ENCODE measurements around the gene LRRC45. TPM values are rescaled to one million over a fixed set of nuclear protein-coding genes. Genes with fewer than 3 reads are reported as not detected.

The LRRC45 gene
- total and polyA plus RNA-seq, 2 of the 4 experiments (the other 2 are of a cell fraction), result 7.2 to 10.2 TPM

- Histone ChIP-seq H2BK20ac (ENCODE audit: low read depth, low read length) (no peak overlapping the region), H4K5ac (ENCODE audit: low read depth, low read length) (no peak overlapping the region), H3K79me1 (ENCODE audit: low read depth in 1 of 2, low read length in 2 of 2) (no peaks in the 10 kb centered on the region), H4K20me1 (ENCODE audit: insufficient read depth, low read length) (peaks cover 3% of the 10 kb centered on the region), H3K4me1 (ENCODE audit: control insufficient read depth, insufficient read depth, low read length) (no peaks in the 10 kb centered on the region), H3K9me1 (ENCODE audit: insufficient read depth, low read length) (peaks cover 9% of the 10 kb centered on the region), H2BK5ac (ENCODE audit: low read depth, low read length, poor library complexity, severe bottlenecking) (no peak overlapping the region), H4K91ac (ENCODE audit: insufficient read depth, low read depth, low read length) (no peak overlapping the region), H4K8ac (ENCODE audit: low read depth in 2 of 2, low read length in 2 of 2) (no peak overlapping the region), H3K14ac (replicated peaks; ENCODE audit: low read depth, low read length) (no peak overlapping the region), H2BK120ac (ENCODE audit: low read depth, low read length) (no peak overlapping the region), H3K56ac (ENCODE audit: extremely low read depth, insufficient read depth, low read length) (no peak overlapping the region), H2AFZ (replicated peaks; ENCODE audit: low read length, poor library complexity) (no peak overlapping the region), H3K27me3 (ENCODE audit: control insufficient read depth, insufficient read depth, low read length) (no peaks in the 10 kb centered on the region), H3K23ac (ENCODE audit: low read depth, low read length) (no peak overlapping the region), H2AK9ac (replicated peaks; ENCODE audit: low read depth, low read length, poor library complexity) (no peak overlapping the region), H3K4ac (ENCODE audit: low read depth, low read length) (no peak overlapping the region), H3K9me3 (ENCODE audit: control insufficient read depth, insufficient read depth, low read length) (no peaks in the 10 kb centered on the region), H3K9ac (ENCODE audit: low read depth, low read length) (no peak overlapping the region), H2BK15ac (ENCODE audit: low read depth, low read length) (no peak overlapping the region), H3K27ac (ENCODE audit: insufficient read depth, low read length) (no peak overlapping the region), H3K4me3 (ENCODE audit: insufficient read depth, low read depth, low read length) (no peak overlapping the region), H2AK5ac (ENCODE audit: low read depth, low read length) (no peak overlapping the region), H3K4me2 (ENCODE audit: low read depth, low read length) (no peak overlapping the region), H3K18ac (ENCODE audit: low read depth, low read length) (no peak overlapping the region), H3K36me3 (ENCODE audit: control insufficient read depth, insufficient read depth, low read length) (peaks cover 16% of the 10 kb centered on the region)
- in situ Hi-C loops (cut with MboI; ENCODE audit: low sequenced_read_pairs) (no loop called here), intact Hi-C loops (cut with micrococcal nuclease) (no loop called here), dilution Hi-C loops (cut with HindIII; ENCODE audit: low sequenced_read_pairs, unreplicated experiment) (no loop called here)
- no peak for DNase-seq
- ChIA-PET POLR2A (ENCODE audit: unreplicated experiment) (no interaction called here), CTCF (no interaction called here)
- TF ChIP-seq CEBPB (IDR thresholded peaks at IDR 0.05; ENCODE audit: low read depth, low read length) (no peak), POLR2A (IDR thresholded peaks at IDR 0.05; ENCODE audit: low read depth, low read length) (no peak), SMC3 (IDR thresholded peaks at IDR 0.05; ENCODE audit: low read depth, low read length) (no peak), RCOR1 (IDR thresholded peaks at IDR 0.05; ENCODE audit: insufficient replicate concordance, low read length) (no peak), USF2 (IDR thresholded peaks at IDR 0.05; ENCODE audit: low read depth, low read length) (no peak), FOS (IDR thresholded peaks at IDR 0.05; ENCODE audit: low read depth, low read length) (no peak), MAZ (IDR thresholded peaks at IDR 0.05; ENCODE audit: borderline replicate concordance, low read depth, low read length) (no peak), MXI1 (IDR thresholded peaks at IDR 0.05; ENCODE audit: borderline replicate concordance, low read depth, low read length) (no peak), CHD1 (IDR thresholded peaks at IDR 0.05; ENCODE audit: low read depth, low read length) (no peak), NFE2L2 (IDR thresholded peaks at IDR 0.05; ENCODE audit: low read depth, low read length) (no peak), RFX5 (IDR thresholded peaks at IDR 0.05; ENCODE audit: low read depth, low read length) (no peak), ELK1 (IDR thresholded peaks at IDR 0.05; ENCODE audit: borderline replicate concordance, low read depth, low read length) (no peak), RAD21 (IDR thresholded peaks at IDR 0.05; ENCODE audit: low read length) (no peak), BHLHE40 (IDR thresholded peaks at IDR 0.05; ENCODE audit: low read depth, low read length) (no peak), MAFK (IDR thresholded peaks at IDR 0.05; ENCODE audit: low read depth, low read length) (no peak)
- TF ChIP-seq, protein P1, sequence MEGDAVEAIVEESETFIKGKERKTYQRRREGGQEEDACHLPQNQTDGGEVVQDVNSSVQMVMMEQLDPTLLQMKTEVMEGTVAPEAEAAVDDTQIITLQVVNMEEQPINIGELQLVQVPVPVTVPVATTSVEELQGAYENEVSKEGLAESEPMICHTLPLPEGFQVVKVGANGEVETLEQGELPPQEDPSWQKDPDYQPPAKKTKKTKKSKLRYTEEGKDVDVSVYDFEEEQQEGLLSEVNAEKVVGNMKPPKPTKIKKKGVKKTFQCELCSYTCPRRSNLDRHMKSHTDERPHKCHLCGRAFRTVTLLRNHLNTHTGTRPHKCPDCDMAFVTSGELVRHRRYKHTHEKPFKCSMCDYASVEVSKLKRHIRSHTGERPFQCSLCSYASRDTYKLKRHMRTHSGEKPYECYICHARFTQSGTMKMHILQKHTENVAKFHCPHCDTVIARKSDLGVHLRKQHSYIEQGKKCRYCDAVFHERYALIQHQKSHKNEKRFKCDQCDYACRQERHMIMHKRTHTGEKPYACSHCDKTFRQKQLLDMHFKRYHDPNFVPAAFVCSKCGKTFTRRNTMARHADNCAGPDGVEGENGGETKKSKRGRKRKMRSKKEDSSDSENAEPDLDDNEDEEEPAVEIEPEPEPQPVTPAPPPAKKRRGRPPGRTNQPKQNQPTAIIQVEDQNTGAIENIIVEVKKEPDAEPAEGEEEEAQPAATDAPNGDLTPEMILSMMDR (conservative IDR thresholded peaks at IDR 0.05; ENCODE audit: low read depth, low read length), result no peak
- 89% methylated on average over 4 of the region's 16 CpGs; no CpG with 5 or more reads in 1 of the 2 experiments for WGBS, 2 experiments (ENCODE audit: extremely low coverage in 2 of 2, insufficient read length in 1 of 2)
- ATAC-seq (ENCODE audit: low read depth), result no peak
- no TSS peak for BruUV-seq (replicated peaks)
Observed at GRCh38 chr17:82043507-82043906, 20.4 kb downstream of the LRRC45 start.

All from IMR-90 (cell line).